ENCODE data around the gene LRGUK.

- TF ChIP-seq, protein P1, sequence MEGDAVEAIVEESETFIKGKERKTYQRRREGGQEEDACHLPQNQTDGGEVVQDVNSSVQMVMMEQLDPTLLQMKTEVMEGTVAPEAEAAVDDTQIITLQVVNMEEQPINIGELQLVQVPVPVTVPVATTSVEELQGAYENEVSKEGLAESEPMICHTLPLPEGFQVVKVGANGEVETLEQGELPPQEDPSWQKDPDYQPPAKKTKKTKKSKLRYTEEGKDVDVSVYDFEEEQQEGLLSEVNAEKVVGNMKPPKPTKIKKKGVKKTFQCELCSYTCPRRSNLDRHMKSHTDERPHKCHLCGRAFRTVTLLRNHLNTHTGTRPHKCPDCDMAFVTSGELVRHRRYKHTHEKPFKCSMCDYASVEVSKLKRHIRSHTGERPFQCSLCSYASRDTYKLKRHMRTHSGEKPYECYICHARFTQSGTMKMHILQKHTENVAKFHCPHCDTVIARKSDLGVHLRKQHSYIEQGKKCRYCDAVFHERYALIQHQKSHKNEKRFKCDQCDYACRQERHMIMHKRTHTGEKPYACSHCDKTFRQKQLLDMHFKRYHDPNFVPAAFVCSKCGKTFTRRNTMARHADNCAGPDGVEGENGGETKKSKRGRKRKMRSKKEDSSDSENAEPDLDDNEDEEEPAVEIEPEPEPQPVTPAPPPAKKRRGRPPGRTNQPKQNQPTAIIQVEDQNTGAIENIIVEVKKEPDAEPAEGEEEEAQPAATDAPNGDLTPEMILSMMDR (IDR thresholded peaks at IDR 0.05; ENCODE audit: low read length), result no peak
- no peak for TF ChIP-seq EZH2phosphoT487 (IDR thresholded peaks at IDR 0.05; ENCODE audit: low read length)
Observed at GRCh38 chr7:134104166-134104565, 23.0 kb upstream of the LRGUK start.
